Astrocyte (in vitro differentiated cells and primary cell): ENCODE data around the gene SCNN1A. TPM values are rescaled to one million over a fixed set of nuclear protein-coding genes. Genes with fewer than 3 reads are reported as not detected.

ENCODE experiments used
- DNase-seq: peaks from one replicate; pipeline ENCODE4 v3.0.0-alpha.2; 2010; ENCODE audit warnings: low read depth
- FAIRE-seq: peaks from 2 replicates; lab custom pipeline; 2011; peaks lifted over from hg19 to GRCh38; lab: Jason Lieb, UNC
- H2AFZ ChIP-seq: 2 replicates; pipeline ENCODE4 v1.6.0; 2012; ENCODE audit warnings: low read depth, low read length, inconsistent platforms
- H3K27ac ChIP-seq: 2 replicates; pipeline ENCODE4 v1.5.1; 2011; ENCODE audit warnings: low read depth, low read length, inconsistent platforms
- H3K27me3 ChIP-seq: 2 replicates; pipeline ENCODE4 v1.6.0; 2011; ENCODE audit warnings: low read length, inconsistent platforms; ENCODE audit not compliant: insufficient read depth
- H3K36me3 ChIP-seq: 2 replicates; pipeline ENCODE4 v1.5.1; 2011; ENCODE audit warnings: low read length, inconsistent platforms; ENCODE audit not compliant: insufficient read depth
- H3K4me1 ChIP-seq: 2 replicates; pipeline ENCODE4 v1.5.1; 2011; ENCODE audit warnings: low read length, inconsistent platforms; ENCODE audit not compliant: insufficient read depth
- H3K4me2 ChIP-seq: 2 replicates; pipeline ENCODE4 v1.6.0; 2012; ENCODE audit warnings: low read length, inconsistent platforms
- H3K4me3 ChIP-seq: 2 replicates; pipeline ENCODE4 v1.5.1; 2011; ENCODE audit warnings: low read depth, mild to moderate bottlenecking, low read length, inconsistent platforms; ENCODE audit not compliant: insufficient read depth
- H3K79me2 ChIP-seq: 2 replicates; pipeline ENCODE4 v1.6.0; 2012; ENCODE audit warnings: mild to moderate bottlenecking, low read length, inconsistent platforms; ENCODE audit not compliant: insufficient read depth
- H3K9ac ChIP-seq: 2 replicates; pipeline ENCODE4 v1.6.0; 2012; ENCODE audit warnings: mild to moderate bottlenecking, low read length, inconsistent platforms
- H3K9me3 ChIP-seq: 2 replicates; pipeline ENCODE4 v1.5.1; 2012; ENCODE audit warnings: low read depth, mild to moderate bottlenecking, low read length, inconsistent platforms; ENCODE audit not compliant: insufficient read depth
- H4K20me1 ChIP-seq: 2 replicates; pipeline ENCODE4 v1.6.0; 2012; ENCODE audit warnings: low read length, inconsistent platforms; ENCODE audit not compliant: insufficient read depth
- H3K27ac Mint-ChIP-seq: one replicate; pipeline ENCODE4 v1.8.0; 2021; ENCODE audit warnings: mild to moderate bottlenecking, mixed read lengths; ENCODE audit not compliant: unreplicated experiment
- H3K27me3 Mint-ChIP-seq: one replicate; pipeline ENCODE4 v1.8.0; 2021; ENCODE audit warnings: low read depth, mixed read lengths; ENCODE audit not compliant: unreplicated experiment
- H3K36me3 Mint-ChIP-seq: one replicate; pipeline ENCODE4 v1.8.0; 2021; ENCODE audit warnings: low read depth, mixed read lengths; ENCODE audit not compliant: unreplicated experiment
- H3K4me1 Mint-ChIP-seq: one replicate; pipeline ENCODE4 v1.8.0; 2021; ENCODE audit warnings: low read depth, mixed read lengths; ENCODE audit not compliant: unreplicated experiment
- H3K4me3 Mint-ChIP-seq: one replicate; pipeline ENCODE4 v1.8.0; 2021; ENCODE audit warnings: mild to moderate bottlenecking, moderate library complexity, mixed read lengths; ENCODE audit not compliant: unreplicated experiment
- H3K9me3 Mint-ChIP-seq: one replicate; pipeline ENCODE4 v1.8.0; 2021; ENCODE audit warnings: mild to moderate bottlenecking, mixed read lengths; ENCODE audit not compliant: unreplicated experiment
- CTCF ChIP-seq: IDR thresholded peaks from 2 replicates; pipeline ENCODE4 v1.5.1; 2011; ENCODE audit warnings: low read depth, mild to moderate bottlenecking, inconsistent platforms, low read length, moderate library complexity; ENCODE audit not compliant: insufficient read depth
- EZH2 ChIP-seq: IDR thresholded peaks from 2 replicates; pipeline ENCODE4 v1.6.1; 2012; ENCODE audit warnings: mild to moderate bottlenecking, low read length, inconsistent platforms; ENCODE audit not compliant: insufficient read depth
- total RNA-seq: library from RNA; stranded (reverse); gene quantifications from 2 replicates; pipeline ENCODE4 v1.2.1, GENCODE V29; 2021

Gene SCNN1A
- total RNA-seq, 1 donor from 2014 or later = 1.3 TPM

DNA sequence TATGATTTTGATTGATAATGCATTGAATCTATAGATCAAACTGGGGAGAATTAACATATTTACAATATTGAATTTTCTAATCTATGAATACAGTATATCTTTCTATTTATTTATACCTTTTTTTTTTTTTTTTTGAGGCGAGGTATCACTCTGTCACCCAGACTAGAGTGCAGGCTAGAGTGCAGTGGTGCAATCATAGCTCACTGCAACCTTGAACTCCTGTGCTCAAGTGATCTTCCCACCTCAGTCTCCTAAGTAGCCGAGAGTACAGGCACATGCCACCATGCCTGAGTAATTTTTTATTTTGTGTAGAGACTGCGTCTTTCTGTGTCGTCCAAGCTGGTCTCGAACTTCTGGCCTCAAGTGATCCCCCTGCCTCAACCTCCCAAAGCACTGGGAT, 29.0 kb upstream of the SCNN1A start:
- Mint-ChIP-seq H3K36me3 (no peaks in the 10 kb centered on the region), H3K27ac (no peak overlapping the region), H3K9me3 (peaks cover 4% of the 10 kb centered on the region), H3K4me3 (no peak overlapping the region), H3K27me3 (no peaks in the 10 kb centered on the region), H3K4me1 (no peaks in the 10 kb centered on the region)
- Histone ChIP-seq H3K4me3 (no peak overlapping the region), H3K27me3 (no peaks in the 10 kb centered on the region), H3K4me1 (no peaks in the 10 kb centered on the region), H2AFZ (no peak overlapping the region), H3K9ac (no peak overlapping the region), H3K36me3 (no peaks in the 10 kb centered on the region), H4K20me1 (no peaks in the 10 kb centered on the region), H3K4me2 (no peak overlapping the region), H3K9me3 (no peaks in the 10 kb centered on the region), H3K79me2 (no peaks in the 10 kb centered on the region), H3K27ac (no peak overlapping the region)
- no peak for FAIRE-seq
- DNase-seq = no peak
- no peak for TF ChIP-seq CTCF
- TF ChIP-seq EZH2 = no peak

DNA sequence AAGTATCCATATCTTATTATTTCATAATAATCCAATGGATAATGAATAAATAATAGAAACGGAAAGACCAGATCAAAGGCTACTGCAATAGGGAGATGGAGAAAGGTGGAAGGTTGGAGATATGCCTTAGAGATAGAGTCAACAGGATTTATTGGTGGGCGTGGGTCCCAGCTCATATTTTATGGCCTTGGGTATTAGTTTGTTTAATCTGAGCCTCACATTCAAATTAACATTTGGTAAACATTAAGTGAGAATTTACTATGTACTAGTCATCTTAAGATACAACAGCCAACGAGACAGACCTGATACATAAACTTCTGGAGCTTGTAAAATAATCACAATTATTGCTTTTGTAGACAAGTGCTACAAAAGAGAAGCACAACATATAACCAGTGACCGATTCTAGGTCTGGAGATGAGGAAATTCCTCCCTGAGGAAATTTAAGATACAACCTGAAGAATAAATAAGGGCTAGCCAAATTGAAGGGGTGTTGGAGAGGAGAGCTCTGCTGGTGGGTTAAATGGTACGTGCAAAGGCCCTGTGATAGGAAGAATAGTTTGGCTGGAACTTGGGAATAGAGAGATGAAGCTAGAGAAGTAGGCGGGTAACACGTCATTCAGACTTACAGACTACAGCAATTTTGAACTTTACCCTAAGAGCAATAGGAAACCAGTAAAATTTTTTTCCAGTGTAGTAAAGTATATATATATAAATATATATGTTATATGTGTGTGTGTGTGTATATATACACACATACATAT, 24.7 kb upstream of the SCNN1A start:
- Histone ChIP-seq H3K27ac (no peak overlapping the region), H4K20me1 (no peaks in the 10 kb centered on the region), H2AFZ (no peak overlapping the region), H3K9me3 (no peaks in the 10 kb centered on the region), H3K79me2 (no peaks in the 10 kb centered on the region), H3K4me2 (no peak overlapping the region), H3K36me3 (no peaks in the 10 kb centered on the region), H3K9ac (no peak overlapping the region), H3K4me1 (no peaks in the 10 kb centered on the region), H3K4me3 (no peak overlapping the region), H3K27me3 (no peaks in the 10 kb centered on the region)
- Mint-ChIP-seq H3K4me1 (peaks cover 8% of the 10 kb centered on the region), H3K27ac (no peak overlapping the region), H3K27me3 (no peaks in the 10 kb centered on the region), H3K4me3 (no peak overlapping the region), H3K36me3 (no peaks in the 10 kb centered on the region), H3K9me3 (no peaks in the 10 kb centered on the region)
- no peak for TF ChIP-seq CTCF
- DNase-seq = no peak
- no peak for FAIRE-seq

DNA sequence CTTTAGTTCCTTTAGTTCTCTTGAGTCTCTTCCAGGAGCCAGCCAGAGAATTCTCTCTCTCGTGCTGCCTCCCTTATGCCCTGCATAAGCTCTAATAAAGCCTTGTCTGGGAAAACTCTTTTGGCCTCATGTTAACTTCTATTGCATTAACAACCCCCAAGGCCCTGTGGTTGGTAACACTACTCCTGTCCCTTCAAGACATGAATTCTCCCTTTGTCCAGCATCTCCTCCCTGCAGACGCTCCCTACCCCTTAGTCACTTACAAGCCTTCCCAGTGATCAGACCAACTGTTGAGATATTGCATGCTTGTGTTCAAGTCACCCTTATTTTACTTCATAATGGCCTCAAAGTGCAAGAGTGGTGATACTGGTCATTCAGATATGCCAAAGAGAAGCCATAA, 20.7 kb upstream of the SCNN1A start:
- DNase-seq (no peak), FAIRE-seq (no peak)
- Histone ChIP-seq H3K27ac (no peak overlapping the region), H3K9me3 (no peaks in the 10 kb centered on the region), H3K4me2 (no peak overlapping the region), H3K4me3 (no peak overlapping the region), H3K9ac (no peak overlapping the region), H3K79me2 (no peaks in the 10 kb centered on the region), H2AFZ (no peak overlapping the region), H4K20me1 (no peaks in the 10 kb centered on the region), H3K36me3 (no peaks in the 10 kb centered on the region), H3K27me3 (no peaks in the 10 kb centered on the region), H3K4me1 (no peaks in the 10 kb centered on the region)
- Mint-ChIP-seq H3K27ac (no peak overlapping the region), H3K4me3 (no peak overlapping the region), H3K27me3 (no peaks in the 10 kb centered on the region), H3K9me3 (no peaks in the 10 kb centered on the region), H3K36me3 (no peaks in the 10 kb centered on the region), H3K4me1 (peaks cover 8% of the 10 kb centered on the region)
- TF ChIP-seq EZH2 = no peak
- TF ChIP-seq CTCF = no peak
